NCI-H146 (cell line): ENCODE data around the gene ERO1A.
A peak's percentile ranks its signal among the peaks of the same experiment; 100 is the strongest.

Experiments used
- DNase-seq: peaks from one replicate; lab custom pipeline; 2025; lab: John Stamatoyannopoulos, UW

The ERO1A gene

DNA sequence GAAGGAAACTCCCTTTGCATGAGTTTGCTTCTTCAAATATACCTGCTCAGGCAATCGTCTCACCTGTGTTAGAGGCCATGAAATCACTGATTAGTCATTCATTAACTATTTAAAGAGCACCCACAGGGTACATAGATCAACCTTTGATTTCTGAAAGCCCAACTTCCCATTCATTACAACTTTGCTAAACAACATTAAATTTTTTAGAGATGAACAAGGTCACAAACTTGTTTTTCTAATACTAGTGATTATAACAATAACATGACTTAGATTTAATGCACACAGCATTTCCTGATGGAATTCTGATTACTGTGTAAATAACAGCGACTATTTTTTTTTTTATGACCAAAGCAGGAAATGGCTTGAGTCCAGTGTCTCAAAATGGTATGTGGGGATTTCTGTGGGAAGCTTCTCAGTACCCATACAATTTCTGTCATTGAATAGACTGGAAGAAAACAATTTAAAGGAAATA lies 5.4 kb upstream of the ERO1A start:
- DNase-seq, result no peak

DNA sequence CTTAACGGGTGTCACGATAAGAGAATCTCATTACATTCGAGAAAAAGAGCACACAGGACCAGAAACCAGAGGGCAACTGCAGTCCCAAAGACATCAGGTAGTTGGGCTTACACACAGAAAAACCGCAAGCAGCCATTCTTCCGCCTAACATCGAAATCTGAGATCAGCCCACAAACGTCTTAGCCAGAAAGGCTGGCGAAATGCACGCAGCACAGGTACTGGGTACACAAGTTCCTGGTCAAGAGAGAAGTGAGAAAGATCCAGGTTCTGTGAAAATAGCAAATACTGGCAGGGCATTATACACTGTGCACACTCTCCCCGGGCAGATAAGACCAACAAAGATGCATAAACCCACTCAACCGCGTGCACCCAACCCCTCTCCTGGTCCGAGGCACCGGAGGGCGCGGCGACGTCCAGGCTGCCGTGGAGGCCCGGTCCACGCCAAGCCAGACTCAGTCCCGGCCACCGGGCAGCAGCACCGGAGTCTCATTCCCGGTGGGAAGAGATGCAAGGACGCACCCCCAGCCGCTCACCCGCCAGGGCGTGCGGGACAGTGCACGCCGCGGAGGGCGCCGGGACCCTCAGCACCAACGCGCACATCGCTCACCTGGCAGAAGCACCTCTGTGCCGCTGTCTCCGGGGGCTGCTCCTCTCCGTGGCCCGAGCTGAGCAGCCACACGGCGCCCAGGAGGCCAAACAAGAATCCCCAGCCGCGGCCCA lies 437 bp downstream of the ERO1A start:
- DNase-seq, result peak; percentile 53

DNA sequence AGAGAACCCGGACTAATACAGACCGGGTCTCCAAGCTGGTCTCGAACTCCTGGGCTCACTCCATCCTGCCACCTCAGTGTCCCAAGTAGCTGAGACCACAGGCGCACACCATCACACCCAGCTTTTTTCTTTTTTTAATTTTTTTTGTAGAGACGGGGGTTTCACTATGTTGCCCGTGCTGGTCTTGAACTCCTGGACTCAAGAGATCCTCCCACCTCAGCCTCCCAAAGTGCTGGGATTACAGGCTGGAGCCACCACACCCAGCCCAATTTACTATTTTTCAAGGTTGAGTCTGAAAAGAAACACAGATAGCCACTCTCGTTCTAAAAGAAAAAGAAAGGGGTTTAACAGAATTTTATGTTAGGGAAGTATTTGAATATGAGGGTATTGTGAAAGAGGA lies 1.8 kb downstream of the ERO1A start:
- no peak for DNase-seq

DNA sequence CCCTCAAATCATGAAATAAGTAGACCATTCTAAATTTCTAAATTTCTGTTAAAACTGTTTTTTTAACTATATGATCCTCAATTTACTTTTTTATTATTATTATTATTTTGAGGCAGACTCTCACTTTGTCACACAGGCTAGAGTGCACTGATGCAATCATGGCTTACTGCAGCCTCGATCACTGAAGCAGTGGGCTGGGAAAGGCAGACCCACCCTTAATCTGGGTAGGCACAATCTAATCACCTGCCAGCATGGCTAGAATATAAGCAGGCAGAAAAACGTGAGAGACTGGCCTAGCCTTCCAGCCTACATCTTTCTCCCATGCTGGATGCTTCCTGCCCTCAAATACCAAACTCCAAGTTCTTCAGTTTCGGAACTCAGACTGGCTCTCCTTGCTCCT lies 2.3 kb downstream of the ERO1A start:
- DNase-seq, result no peak

DNA sequence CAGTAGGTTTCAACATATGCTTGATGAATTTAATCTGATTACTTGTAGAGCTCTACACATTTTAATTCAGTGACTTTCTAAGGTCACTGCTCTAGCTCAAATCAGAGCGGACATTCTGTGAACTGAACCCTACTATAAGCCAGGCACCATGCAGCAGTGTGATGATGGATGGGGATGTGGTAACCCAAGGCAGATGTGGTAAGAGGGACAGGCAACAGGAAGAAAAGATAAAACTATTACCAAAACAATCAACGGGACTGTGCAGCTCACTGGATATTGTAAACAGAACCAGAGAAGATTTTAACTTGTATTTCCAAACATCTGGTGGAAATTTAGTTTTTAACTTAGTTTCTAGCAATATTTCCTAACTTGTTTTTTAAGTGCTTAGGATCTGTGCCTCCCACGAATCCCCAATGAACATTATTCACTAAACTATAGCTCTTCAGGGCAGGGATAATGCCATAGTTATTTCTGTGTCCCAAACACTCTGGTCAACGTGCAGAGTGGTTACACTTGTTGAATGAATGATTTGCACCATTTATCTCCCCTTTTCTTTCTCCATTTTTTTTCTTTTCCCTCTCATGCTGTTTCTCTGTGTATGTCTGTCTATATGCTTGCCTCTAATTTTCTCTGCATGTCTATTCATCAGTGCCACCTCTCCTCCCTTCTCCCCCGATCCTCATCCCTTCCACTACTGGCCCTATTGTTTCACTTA lies 3.0 kb downstream of the ERO1A start:
- no peak for DNase-seq

DNA sequence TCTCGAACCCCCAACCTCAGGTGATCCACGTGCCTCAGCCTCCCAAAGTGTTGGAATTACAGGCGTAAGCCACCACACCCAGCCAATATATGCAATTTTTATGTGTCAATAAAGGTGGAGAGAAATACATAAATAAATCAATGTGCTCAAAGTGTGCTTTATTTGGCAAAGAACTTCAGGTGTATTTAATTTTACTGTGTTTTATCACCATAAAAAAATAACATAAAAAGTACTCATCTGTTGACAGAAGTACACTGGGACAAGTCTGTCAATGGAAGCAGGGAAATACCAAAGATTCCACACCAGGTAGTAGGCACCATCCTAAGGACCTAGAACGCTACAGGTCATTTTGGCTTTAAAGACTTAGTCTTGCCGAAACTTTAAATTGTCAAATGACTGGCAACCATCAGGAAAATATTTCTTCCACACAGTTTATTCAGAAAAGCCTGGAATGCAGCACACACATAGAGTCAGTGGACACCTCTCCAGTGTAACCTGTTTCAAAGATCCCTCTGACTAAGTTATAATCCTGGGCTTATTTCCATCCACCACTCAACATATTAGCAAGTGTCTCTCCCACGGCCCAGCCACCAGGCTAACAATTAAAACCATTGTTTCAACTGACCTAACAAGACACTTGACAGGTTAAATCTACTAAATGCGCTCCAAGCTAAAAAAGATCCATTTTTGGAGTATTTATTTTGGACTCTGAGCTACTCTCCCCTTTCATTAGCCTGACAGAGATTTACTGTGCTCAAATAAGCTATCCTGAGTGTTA lies 4.2 kb downstream of the ERO1A start:
- DNase-seq, result no peak

DNA sequence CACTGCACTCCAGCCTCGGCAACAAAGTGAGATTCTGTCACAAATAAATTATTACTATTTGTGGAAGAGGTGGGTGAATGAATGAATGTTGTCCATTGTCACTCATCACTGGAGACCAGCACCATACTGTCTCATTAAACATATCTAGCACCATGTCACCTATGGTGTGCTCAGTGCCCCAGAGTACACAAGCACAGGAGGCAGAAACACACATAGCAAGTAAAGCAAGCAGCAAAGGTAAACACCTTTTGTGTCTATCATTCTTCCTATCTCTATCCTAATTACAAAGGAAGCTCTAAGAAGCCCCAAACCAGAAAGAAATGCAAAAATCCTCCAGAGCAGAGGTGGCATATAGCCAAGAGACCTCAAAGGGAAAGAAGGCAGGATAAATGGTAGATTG lies 9.2 kb downstream of the ERO1A start:
- peak; percentile 22 for DNase-seq

DNA sequence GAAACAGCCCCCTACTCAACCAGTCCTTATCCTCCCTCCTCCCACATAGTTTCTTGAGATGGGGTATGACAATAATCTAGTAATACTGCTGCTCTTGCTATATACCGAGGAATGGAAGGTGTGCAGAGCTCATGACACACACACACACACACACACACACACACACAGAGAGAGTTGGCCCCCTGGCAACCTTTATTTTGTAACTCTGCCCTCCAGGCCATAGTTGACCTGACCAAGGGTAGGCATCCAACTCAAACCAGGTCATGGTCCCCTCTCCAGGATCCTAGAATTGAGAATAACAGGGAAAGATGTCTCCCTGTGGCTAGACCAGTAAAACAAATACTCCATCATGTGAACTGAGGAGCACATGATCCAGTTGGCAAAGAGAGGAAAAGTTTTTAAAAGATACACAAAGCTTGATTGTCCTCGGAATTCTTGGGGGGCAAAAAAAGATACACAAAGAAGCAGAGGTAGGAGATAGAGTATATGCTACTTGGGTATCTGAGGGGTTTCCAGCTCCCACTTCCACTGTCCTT lies 11.3 kb downstream of the ERO1A start:
- no peak for DNase-seq

DNA sequence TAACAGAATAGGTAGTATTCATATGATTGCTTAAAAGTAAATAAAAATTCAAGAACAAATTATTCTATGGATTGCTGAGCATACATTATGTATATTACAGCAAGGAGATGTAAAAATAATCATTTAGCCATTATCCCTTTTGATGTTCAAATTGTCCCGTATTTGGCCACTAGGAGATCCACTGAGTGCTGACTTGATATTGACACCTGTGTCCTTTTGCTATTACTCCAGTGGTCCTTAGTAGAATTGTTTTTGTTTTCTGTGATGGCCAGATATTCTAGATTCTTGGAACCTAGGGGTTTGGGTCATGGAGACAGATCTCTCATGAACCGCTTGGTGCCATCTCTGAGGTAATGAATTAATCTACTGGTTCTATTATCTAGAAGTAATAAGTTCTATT lies 16.8 kb downstream of the ERO1A start:
- no peak for DNase-seq

DNA sequence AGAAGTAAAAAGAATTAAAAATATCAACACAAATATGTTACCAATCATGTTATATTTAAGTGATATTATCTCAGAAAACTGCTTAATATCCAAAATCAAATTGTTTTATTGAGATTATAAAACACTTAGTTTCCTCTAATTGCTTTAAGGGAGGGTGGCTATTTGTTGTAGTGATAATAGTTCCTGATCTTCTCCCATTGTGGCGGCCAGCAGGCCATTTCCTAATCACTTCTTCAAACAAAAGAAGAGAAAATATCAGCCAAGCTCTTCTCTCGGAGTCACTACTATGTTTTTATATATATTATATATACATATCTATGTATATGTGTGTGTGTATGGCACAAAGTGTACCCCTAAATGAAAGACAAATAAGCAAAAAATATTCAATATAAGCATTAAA lies 31.5 kb downstream of the ERO1A start:
- peak; percentile 72 for DNase-seq

DNA sequence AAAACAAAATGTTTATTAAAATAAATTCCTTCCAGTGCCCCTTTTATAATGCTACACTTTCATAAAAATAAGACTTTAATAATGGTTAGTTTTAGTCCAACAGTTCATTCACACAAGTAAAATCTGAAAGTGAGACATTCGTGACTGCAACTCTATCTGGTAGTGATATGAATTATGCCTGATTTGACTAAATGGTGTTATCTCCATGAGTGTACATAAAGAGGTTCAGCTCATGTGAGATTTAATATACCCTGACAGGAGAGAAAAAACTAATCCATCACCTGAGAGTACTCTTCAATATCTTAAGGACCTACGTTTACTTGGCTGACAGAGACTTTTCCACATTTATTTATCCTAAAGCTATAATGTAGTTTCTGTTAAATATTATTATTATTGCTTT lies 34.0 kb downstream of the ERO1A start:
- DNase-seq, result no peak

DNA sequence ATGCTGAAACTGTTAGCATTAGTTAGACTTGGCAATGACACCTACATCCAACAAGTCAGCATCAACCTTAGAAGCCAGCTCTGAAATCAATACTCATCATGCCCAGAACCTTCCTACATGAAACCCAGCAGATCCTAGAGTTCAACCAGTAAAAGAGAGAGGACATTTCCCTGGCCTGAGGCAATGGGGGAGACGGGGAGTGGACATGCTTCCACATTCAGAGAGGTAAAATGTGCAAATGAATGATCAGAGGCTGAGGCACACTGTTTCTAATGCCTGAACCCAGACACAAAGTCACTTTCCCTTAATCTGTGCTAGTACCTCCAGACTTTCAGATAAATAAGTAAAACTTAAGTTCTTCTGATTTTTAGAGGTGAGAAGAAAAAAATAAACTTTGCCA lies 34.5 kb downstream of the ERO1A start:
- no peak for DNase-seq

DNA sequence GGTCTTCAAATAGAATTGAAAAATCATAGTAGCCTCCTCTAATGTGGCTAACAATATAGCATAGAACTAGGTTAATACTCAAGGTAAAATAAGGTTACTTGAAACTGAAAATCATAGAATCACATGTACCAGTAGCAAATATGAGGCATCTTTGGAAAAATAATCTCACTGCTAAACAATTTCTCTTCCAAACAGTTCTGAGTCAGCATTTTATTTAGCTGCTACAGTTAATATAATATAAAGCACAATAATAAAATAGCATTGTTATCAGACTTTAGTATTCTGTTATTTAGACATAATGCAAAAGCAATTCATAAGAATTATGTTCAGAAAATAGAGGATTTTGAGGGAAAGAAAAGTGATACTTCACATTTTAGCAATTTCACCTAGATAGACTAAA lies 35.0 kb downstream of the ERO1A start:
- no peak for DNase-seq

DNA sequence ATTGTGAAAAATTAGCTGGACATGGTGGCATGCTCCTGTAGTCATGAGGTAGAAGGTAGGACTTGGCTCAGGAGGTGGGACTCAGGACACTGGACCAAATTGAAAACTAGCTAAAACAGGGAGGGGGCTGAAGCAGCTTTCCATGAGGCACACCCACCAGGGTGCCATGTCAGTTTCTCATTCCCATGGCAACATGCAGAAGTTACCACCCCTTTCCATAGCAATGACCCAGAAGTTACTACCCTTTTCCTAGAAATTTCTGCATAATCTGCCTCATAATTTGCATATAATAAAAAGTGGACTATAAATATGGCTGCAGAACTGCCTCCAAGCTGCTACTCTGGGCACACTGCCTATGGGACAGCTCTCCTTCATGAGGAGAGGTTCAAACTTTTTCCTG lies 38.5 kb downstream of the ERO1A start:
- no peak for DNase-seq

DNA sequence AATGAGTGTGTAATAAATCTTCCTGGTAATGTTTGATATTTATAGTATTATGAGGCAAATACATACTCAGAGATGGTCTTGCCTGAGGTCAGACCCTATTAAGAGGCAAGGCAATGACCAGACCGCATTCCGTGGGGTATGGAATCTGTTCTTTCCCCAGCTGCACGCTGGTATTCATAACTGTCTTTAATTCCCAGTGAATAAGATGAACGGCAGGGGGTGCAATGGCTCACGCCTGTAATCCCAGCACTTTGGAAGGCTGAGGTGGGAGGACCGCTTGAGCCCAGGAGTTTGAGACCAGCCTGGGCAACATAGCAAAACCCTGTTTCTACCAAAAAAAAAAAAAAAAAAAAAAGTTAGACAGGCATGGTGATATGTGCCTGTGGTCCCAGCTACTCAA lies 44.6 kb downstream of the ERO1A start:
- peak; percentile 34 for DNase-seq

DNA sequence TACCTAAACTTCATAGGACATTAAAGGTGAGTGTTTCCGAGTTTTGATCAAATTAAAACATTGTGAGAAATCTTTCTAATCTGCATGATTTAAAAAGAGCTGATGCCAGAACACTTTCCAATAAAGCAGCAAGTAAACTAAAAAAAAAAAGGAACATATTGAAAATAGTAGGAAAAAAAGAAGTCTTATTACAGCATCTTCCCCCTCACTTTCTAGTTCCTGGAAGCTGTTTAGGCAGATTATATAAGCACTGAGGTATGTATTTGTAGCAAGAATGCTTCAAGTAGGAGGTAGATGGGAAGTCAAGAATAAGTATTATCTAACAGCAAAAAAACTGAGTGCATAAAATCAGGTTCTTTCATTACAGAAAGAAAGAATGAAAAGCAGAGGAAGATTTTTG lies 45.8 kb downstream of the ERO1A start:
- DNase-seq, result no peak

DNA sequence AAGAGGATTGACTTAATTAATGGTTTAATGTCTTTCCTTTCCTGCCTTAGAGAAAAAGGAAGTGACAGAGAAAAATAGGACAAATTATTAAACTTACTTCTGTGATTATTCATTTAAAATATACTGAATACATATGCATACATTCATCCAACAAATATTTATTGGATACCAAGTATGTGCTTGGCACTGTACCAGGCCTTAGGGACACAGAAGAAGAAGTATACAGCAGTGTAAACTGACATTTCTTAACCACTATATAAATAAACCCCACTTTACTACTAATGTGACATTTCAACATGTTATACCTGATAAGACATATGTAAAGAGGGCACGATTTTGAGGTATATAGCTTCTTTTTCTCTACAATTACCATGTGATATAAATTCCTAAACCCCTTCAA lies 53.6 kb downstream of the ERO1A start:
- no peak for DNase-seq

DNA sequence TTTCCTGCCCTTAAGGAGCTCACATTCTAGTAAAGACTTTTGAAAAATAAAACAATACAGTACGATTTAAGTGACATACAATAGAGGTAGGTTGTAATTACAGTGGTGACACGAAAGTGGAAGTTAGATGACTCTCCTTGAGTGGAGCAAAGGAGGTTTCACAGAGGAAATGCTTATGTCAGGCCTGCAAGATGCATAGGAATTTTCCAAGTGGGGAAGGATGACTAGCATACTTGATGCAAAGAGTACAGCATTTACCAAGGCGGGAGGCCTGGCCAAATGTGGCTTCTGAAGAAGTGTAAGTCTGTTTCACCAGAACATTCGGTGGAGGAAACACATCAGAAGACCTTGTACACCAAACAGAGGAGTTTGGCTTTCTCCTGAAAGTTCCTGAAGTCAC lies 55.2 kb downstream of the ERO1A start:
- DNase-seq, result no peak

DNA sequence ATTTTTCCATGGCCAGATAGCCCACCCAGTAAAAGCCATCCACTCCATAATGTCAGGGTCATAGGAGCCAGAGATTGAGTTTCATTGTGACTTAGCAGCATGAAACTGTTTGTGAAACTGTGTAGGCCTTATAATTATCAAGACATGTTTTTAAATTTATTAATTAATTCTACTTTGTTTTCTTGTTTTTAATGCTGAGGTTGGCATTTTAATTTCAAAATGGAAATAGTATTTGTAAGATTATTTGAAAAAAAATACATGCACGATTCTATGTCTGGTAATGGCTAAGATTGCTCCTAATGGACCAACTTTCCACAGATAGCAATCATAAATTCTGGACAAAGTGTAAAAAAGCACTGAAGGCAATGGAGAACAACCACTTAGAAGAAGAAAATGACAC lies 75.7 kb downstream of the ERO1A start:
- DNase-seq, result no peak

DNA sequence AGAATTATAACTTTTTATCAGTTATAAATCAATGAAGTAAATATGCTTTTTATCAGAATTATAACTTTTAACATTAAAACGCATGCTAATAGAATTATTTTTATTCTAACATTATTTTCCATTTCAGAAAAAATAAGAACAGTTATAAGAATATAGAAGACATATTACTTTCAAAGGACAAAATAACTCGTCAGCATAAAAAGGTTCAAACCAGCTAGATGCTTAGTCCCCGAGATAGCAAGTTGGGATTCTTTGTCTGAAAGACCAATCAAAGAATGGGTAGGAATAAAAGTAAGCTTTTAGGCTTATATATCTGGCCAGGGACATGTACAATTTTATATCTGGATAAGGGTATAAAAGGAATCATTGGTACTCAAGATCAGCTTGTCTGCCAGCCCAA lies 76.8 kb downstream of the ERO1A start:
- no peak for DNase-seq

DNA sequence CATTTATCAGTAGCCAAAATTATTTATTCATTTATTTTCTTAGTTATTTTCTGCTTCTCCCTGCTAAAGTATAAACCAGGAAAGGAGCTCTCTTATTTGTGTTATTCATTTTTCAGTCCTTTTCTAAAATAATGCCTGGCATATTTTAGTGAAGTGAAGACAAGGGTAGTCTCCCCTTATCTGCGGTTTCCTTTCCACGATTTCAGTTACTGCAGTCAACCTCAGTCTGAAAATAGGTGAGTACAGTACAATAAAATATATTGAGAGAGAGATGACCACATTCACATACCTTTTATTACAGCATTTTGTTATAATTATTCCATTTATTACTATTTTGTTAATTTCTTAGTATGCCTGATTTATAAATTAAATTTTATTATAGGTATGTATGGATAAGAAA lies 85.2 kb downstream of the ERO1A start:
- DNase-seq, result no peak

DNA sequence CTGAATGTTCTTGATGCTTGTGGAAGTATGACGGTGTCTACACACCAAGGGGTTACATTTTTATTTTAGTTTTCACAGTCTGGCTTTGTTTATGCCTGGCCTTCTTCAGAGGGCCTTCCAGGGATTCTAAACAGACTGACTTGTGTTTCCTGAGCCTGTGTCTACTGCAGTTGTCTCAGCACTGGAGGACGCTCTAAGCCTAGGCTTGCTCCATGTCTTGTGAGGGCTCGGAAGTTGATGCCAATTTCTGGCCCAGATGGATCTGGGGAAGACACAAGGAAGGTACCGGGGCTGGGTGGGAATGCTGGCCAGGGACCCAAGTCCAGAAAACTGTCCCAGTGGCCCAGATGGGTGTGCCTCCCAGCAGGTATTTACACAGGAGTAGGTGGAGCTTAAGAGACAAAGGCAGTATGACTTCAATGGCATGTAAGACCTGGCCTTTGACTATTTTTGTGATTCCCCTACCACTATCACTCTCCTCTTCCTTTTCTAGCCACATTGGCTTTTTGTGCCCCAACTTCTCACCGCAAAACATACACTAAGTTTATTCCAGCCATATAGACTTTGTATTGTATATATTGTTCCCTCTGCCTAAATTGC lies 85.8 kb downstream of the ERO1A start:
- no peak for DNase-seq
